GM19324 (cell line): Measurements from ENCODE around the gene FAM120C.

Source experiments
- ATAC-seq: cut with Tn5 transposase; IDR thresholded peaks from one replicate; pipeline ENCODE4 v1.9.1; 2021; ENCODE audit warnings: mild to moderate bottlenecking, moderate library complexity; ENCODE audit not compliant: unreplicated experiment, low FRiP score

The FAM120C gene

DNA sequence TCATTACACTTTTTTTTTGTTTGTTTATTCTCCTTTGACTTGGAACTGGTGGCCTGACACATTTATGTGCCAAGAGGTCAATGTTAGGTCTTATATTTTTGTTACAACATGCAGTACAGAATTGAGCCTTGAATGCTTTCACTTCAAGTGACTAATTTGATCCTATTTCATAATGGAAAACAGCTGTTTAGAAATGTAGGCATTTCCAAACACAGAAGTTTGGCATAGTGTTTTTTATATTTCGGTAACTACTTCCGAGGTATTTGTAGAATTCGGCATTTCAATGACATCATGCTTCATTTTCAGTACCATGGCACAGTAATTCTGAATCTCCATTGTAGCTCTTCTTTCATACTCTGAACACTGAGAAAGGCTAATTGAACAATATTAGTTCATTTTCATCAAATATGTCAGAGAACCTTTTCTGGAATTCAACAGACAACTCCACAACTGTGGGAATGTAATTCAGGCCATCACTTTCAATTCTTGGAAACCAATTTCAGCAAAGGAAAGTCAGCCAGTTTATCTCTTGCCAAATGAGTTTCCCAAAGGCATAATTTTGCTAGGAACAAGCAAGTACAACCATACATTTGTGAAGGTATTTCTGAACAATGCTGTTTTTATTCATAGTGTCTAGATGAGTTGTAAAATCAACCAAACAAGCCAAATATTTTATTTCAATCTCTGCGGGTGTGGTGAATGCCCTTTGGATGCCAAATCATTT, 11.4 kb downstream of the FAM120C start:
- ATAC-seq: no peak

DNA sequence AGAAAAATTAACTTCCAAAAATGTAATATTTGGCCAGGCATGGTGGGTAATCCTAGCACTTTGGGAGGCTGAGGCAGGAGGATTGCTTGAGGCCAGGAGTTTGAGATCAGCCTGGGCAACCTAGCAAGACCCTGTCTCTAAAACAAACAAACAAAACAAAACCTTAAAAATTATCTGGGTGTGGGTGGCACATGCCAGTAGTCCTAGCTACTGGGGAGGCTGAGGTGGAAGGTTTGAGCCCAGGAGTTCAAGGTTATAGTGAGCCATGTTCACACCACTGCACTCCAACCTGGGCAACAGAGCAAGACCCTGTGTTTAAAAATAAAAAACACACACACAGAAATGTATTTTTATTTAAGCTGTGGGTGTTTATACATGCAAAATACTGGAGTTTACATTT, 12.0 kb downstream of the FAM120C start:
- no peak for ATAC-seq

DNA sequence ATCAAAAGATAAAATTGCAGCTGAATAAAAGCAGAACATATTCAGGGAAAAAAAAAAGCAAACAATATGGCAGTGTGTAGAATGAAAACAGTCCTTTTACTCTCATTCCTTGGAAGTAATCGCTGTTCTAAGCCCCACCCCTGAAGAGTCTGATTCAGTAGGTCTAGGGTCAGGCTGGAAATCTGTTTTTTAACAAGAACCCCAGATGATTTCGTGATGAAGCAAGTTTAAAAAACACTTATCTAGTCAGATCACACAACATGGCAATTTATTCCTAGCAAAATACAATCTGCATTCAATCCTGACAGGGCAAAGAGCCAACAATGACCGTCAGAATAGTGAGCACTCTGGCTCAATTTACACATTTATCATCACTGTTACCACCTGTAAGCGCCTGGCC, 16.1 kb downstream of the FAM120C start:
- no peak for ATAC-seq

DNA sequence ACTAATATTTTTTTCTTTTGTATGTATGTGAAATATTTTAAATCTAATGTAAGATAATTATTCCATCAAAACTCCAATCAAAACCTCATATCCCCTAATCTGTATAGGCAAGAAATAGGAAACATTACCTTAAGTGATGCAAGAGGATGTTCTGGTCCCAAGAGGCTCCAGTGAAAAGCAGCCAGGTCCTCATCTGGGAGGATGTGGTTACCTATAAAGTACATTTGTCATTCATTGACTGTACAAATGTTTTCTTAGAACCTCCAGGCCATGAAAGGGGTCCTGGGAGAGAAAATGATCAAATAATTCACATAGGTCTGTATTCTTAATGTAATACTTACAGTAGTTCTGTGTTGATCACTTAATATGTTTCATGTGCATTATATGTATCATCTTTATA, 25.5 kb downstream of the FAM120C start:
- no peak for ATAC-seq

DNA sequence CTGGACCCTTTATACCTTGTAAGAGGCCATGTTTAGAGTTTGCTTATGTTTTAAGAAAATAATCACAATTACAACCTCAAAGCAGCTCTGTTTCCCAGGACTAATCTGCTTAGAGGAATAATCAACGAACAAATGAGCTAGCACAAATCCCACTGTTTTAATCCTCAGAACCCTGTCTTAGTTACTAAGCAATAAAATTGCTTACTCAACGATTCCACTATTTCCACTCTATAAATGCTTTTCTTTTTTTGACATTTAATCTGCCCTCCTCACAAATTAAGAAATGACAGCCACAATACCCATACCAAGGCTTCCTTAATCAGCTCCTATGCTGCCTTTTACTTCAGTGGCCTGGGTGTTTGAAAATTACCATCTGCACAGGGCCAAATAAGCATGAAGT, 48.8 kb downstream of the FAM120C start:
- ATAC-seq: no peak

DNA sequence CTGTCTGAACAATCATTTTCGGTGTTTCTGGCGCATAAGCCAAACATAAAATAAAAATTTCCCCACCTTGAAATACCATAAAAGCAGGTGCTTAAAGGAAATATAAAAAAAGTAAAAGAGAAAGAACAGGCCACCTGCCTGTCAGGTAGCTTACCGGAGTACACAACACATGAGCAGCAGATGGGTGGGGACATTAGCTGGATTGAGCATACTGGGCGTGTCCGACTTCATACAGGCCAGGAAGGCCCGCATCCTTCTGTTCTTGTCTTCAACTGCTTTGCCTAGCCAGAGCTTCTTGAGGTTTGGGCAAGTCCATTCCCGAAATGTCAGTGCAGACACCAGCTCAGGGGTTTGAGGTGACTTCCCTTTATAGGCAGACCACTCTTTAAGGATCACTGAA, 66.7 kb downstream of the FAM120C start:
- ATAC-seq: no peak

DNA sequence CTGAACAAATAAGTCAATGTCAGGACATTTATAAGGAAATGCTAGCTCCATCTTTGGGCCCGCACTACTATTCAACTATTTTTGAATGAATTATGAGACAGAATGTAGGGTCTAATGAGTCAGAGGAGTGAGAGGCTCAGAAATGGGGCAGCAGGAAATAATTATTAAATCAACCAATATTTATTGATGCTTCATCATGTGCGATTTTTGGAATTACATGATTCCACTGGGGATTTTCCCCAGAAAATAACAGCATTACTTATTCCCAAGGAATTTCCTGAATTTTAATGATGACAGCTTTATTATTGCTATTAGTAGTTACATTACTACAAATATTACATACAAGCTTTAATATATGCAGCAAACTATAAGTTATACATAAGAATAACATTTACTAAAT, 89.5 kb downstream of the FAM120C start:
- no peak for ATAC-seq

DNA sequence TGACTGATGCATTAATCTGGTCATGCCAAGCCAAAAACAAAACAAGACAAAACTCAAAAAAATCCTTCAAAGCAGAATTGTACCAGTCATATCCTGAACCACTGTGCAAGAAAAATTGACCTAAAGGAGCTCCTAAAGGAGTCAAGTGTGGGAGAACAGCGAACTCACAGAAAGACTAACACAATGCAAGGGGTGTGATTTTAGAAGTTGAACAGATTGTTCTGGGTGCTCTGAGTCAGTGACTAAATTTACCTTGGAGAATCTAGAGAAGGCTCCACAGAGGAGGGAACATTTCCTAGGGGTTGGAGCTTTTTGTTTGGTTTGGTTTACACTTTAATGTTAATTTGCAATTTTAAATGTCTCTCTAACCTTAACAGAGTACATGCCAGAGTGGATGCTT, 89.9 kb downstream of the FAM120C start:
- no peak for ATAC-seq

DNA sequence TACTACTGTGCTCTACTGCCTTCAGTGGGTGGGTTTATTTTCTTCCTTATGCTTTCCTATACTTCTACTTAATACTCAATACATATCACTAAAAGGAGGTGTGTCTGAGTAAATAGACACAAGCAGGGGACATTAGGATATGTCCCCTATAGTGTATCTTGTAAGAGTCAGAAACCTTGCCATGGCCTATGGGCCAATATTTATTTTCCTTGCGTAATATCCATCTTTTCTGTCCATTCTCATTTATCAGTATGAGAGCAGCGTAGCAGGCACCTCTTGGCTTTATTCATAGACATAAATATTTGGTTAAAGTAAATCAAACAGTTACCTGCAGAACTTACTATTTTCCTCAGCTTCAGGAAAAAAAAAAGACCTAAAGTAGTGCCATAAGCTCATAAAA, 92.2 kb downstream of the FAM120C start:
- no peak for ATAC-seq

DNA sequence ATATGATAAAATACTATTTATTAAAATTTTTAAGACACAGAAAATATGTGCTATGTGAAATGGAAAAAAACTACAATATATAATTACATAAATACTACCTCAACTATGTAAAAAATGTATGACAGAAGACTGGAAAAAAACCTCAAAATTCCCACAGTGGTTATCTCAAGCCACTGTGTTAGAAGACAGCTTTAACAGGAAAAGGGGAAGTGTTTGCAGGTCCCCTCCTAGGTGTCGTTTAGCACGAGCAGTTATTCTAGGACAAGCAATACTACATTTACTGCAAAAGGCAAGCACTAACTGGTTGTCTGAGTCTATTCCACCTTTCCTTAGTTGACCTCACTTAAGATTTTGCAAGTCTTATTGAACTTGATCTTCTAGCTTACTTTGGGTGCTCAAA, 93.9 kb downstream of the FAM120C start:
- no peak for ATAC-seq

DNA sequence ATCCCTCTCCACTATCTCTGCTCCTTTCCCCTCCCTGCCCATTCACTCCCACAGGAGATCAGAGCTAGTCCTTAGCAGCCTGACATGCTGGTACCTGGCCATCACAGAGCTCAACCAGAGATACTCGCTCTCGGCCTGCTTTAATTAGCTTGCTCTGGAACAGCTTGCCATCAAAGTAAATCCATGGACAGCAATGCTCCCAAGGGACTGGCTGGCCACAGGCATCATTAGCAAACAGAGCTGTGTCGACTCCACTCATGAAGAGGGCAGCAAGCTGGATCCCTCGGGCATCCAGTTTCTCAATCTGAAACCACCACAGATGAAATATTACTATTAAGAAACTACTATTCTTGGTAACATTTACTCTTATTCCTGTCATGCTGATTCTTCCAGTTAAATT, 95.4 kb downstream of the FAM120C start:
- no peak for ATAC-seq

DNA sequence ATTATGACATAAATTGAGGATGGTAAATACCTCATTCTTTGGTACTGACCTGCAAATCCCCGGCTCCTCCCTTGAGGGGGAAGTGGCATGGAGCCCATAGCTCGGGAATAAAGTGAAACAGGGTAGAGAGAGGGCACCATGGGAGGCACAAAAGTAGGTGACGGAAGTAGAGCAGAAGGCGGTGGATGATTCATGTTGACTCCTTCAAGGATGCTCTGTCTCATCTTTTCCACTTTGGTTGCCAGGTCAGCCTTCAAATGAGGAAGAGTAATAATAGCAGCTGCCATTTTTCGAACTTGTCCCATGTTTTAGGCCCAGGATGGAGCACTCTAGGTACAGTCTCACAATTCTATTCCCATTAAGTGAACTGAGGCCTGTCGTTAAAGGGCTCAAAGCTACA, 97.4 kb downstream of the FAM120C start:
- ATAC-seq: no peak

DNA sequence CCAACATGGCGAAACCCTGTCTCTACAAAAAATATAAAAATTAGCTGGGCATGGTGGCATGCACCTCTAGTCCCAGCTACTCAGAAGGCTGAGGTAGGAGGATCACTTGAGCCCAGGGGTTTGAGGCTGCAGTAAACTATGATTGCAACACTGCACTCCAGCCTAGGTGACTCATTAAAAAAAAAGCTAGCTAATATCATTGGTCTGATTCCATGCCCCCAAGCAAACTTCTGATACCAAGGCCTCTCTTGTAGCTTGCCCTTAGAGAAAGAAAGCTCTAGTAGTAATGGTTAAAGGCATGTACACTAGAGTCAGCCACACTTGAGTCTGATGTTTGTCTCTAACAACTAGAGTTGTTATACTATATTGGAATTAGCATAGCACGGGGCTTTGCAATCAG, 106.2 kb downstream of the FAM120C start:
- no peak for ATAC-seq

DNA sequence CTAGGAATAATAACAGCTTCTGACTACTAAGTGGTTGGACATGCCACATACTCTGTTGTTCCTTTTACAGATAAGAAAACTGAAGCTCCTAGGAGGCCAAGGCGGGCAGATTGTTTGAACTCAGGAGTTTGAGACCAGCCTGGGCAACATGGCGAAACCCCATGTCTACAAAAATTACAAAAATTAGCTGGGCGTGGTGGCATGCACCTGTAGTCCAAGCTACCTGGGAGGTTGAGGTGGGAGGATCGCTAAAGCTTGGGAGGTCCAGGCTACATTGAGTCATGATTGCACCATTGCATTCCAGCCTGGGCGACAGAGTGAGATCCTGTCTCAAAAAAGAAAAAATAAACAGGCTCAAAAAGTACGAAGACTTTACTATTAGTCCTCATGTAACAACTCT, 108.2 kb downstream of the FAM120C start:
- no peak for ATAC-seq

DNA sequence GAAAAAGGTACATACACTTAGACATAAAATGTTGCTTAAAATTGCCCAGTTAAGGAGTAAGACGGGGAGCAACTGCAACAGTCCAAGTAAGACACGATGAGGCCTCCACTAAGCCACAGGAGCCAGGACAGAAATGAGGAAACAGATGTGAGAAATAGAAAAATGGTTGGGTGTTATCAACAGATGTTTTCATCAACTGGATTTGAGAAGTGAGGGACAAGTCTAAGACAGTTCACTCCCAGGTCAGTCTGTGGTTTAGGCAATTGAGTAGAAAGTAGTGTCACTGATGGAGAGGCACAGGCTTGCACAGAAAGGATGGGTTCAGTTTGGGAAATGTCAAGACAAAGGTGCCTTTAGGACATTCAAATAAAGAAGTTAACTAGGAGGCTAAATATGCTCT, 115.3 kb downstream of the FAM120C start:
- ATAC-seq: no peak

DNA sequence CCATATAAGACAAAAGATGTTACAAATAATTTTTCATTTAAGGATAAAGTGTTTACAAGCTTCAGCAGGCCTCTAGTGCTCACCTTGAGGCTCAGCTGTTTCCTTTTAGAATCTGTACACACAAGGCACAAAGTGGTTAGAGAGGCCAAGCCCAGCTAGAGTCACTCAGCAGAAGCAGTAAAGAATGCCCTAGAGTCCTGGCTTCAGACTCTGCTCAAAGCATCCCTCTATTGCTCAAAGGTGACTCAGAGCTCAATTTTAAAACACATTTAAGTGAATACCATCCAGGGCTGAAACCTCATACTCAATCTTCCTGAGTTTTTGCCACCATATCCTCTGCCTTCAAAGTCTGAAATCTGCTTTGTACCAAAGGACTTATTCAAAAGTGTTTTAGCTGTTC, 116.2 kb downstream of the FAM120C start:
- no peak for ATAC-seq

DNA sequence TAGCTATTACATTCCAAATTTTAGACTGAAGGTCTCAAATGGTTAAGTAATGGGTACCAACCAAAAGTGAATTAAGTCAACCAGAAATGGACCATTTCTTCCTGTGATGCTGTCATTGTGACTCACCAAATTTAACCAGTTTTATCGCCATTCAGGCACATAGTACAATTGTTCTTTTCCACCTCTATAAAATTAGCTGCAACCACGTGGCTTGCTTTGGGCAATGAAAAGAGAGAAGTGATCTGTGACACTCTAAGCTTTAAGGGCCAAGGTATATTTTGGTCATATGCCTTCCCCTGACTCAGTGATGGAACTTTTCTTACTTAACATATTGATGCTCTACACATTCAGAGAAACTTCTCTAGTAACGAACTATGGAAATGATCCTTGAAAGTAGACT, 118.5 kb downstream of the FAM120C start:
- ATAC-seq: no peak

DNA sequence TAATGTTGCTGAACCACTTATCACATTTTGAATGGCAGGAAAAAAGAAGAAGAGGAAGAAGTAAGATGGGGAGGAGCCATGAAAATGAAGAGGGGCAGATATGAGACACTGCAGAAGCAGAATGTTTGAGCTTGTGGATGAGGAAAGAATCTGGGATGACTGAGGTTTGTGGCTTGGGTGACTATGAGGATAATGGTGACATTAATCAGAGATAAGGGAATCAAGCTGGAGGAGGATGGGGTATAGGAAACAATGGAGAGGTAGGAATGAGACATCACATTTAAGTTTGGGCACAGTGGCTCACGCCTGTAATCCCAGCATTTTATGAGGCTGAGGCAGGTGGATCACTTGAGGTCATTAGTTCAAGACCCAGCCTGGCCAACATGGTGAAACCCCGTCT, 119.7 kb downstream of the FAM120C start:
- no peak for ATAC-seq

DNA sequence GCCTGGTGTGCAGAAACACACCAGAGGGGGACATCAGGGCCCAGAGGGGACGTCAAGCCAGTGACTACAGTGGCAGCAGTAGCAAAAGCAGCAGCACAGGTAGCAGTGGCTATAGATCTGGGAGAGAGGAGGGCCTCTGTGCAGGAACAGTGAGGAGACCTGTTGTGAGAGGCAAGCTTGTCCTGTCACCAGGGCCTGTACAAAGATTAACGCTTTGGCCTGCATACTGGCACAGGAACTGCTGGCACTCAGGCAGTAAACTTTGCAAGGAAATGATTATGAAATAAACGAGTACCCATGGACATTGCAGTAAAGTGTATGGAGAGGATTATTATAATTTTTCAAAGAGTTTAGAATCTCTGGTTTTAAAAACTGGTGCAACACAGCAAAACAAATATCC, 133.3 kb downstream of the FAM120C start:
- no peak for ATAC-seq

DNA sequence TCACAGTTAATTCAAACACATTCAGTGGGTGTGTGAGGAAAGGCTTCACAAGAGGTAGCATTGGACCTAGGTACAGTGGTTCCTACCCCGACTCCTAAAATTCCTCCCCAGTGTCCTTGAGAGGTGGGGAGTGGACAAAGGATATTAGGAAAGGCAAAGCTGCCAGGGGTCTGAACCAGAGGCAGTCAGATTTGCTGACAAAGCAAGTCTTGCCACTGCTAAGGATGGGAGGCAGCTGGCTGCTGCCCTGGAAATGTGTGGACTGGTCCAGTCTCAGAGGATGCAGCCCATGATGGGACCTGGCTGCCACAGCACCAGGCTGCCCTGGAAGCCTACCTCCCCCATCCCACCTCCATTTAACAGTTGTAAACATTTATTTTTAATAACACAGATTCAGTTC, 134.6 kb downstream of the FAM120C start:
- no peak for ATAC-seq

DNA sequence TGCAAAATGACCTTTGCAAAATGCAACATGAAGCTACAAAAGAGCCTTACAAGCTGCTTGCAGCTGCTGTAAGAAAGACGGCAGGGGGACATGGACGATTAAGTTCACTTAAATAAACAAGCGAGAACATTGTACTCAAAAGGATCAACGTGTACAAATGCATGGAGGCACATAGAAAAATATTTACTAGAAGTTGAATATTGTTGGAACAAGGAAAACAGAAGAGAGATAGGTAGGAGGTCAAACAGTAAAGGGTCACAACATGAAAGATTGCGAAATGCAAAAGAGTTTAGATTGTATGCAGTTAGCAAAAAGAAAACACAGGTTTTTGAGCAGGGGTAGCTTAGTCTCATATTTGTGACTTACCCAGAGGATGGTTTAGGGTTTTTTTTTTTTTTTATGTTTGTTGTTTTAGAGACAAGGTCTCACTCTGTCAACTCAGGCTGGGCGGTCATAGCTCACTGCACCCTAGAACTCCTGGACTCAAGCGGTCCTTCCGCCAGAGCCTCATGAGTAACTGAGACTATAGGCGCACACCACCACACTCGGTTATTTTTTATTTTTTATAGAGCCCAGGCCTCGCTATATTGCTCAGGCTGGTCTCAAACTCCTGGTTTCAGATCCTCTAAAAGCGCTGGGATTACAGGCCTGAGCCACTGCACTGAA, 137.4 kb downstream of the FAM120C start:
- ATAC-seq: no peak

DNA sequence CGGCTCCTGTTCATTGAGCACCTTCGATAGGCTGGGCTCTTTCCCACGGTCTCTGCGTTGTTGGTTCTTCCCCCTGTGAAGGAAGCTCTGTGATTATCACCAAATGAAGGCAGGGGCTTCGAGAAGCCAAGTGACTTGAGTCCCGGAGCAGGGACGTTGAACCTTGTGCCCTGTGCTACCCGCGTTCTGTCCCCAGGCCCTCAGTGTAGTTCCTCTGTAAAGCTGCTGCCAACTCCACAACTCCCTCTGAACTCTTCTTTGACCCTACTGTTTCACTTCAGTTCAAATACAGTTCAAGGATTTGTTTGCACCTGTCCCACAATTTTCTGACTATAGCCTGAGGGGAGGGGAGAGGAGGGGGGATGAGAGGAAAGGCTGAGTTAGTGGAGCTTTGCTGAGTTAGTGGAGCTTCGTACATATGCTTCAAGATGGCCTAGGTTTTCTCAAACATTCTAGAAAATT, 138.1 kb downstream of the FAM120C start:
- no peak for ATAC-seq
